HG03575 (cell line): ENCODE results near the gene EPC2.
A peak's percentile ranks its signal among the peaks of the same experiment; 100 is the strongest.
"Not testable (repeated sequence)": the region's sequence is repeated elsewhere in the genome, so short reads cannot be mapped to it uniquely, and the experiment has no call there.

ENCODE experiments used
- ATAC-seq: cut with Tn5 transposase; IDR thresholded peaks from one replicate; pipeline ENCODE4 v1.9.1; 2021; ENCODE audit not compliant: unreplicated experiment, insufficient number of reproducible peaks, low FRiP score; ENCODE audit errors: extremely low read depth

The EPC2 gene

GRCh38 chr2:148627224-148627623, 17.3 kb upstream of the EPC2 start:
- no peak for ATAC-seq

GRCh38 chr2:148634749-148635148, 9.8 kb upstream of the EPC2 start:
- ATAC-seq = no peak

- ATAC-seq = no peak
These were observed 6.0 kb upstream of the EPC2 start for GRCh38 chr2:148638543-148638942.

GRCh38 chr2:148640767-148641166, 3.8 kb upstream of the EPC2 start:
- ATAC-seq = no peak

GRCh38 chr2:148642112-148642744, 2.3 kb upstream of the EPC2 start:
- ATAC-seq = no peak

GRCh38 chr2:148642891-148643416, 1.6 kb upstream of the EPC2 start:
- ATAC-seq = no peak

- peak; percentile 47 for ATAC-seq
These were observed 1.1 kb upstream of the EPC2 start for GRCh38 chr2:148643421-148643820.

- ATAC-seq = peak; percentile 18
These were observed 460 bp downstream of the EPC2 start for GRCh38 chr2:148644883-148645538.

- ATAC-seq = peak; percentile 40
These were observed 1.1 kb downstream of the EPC2 start for GRCh38 chr2:148645539-148646230.

- ATAC-seq = no peak
These were observed 1.6 kb downstream of the EPC2 start for GRCh38 chr2:148646231-148646559.

- not testable (repeated sequence) for ATAC-seq
These were observed 3.2 kb downstream of the EPC2 start for GRCh38 chr2:148647711-148648110.

GRCh38 chr2:148649936-148650335, 5.4 kb downstream of the EPC2 start:
- ATAC-seq = no peak

GRCh38 chr2:148650881-148651280, 6.3 kb downstream of the EPC2 start:
- no peak for ATAC-seq

GRCh38 chr2:148651972-148652371, 7.4 kb downstream of the EPC2 start:
- ATAC-seq = no peak

- ATAC-seq = peak; percentile 87
These were observed 8.9 kb downstream of the EPC2 start for GRCh38 chr2:148653437-148653836.

GRCh38 chr2:148654435-148654834, 9.9 kb downstream of the EPC2 start:
- ATAC-seq = no peak

- no peak for ATAC-seq
These were observed 12.0 kb downstream of the EPC2 start for GRCh38 chr2:148656516-148656915.

- ATAC-seq = peak; percentile 95
These were observed 14.5 kb downstream of the EPC2 start for GRCh38 chr2:148658807-148659722.

- ATAC-seq = no peak
These were observed 16.4 kb downstream of the EPC2 start for GRCh38 chr2:148660999-148661398.
